ENCODE data around the gene CCPG1. TPM values are rescaled to one million over a fixed set of nuclear protein-coding genes. Genes with fewer than 3 reads are reported as not detected.

CCPG1 gene
- total RNA-seq, 4 donors from 2014 or later = 100 to 130 (median 111) TPM

DNA sequence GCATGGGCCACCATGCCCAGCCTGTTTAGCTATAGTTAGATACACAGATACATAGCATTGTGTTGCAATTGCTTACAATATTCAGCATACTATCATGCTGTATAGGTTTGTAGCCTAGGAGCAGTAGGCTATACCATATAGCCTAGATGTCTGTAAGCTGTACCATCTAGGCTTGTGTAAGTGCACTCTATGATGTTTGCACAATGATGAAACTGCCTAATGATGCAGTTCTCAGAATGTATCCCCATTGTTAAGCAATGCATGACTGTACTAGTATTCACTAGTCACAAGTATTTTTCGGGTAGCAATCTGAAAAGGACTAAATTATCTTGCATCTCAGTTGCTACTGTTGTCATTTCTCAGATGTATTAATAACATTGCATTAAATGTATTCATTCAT lies 73.2 kb downstream of the CCPG1 start:
- peaks cover 13 to 15% of the 10 kb centered on the region in 2 donors for H3K36me3 ChIP-seq
- WGBS, 2 donors = 100% methylated on average over 1 of the region's 1 CpG
- TF ChIP-seq, protein P1, sequence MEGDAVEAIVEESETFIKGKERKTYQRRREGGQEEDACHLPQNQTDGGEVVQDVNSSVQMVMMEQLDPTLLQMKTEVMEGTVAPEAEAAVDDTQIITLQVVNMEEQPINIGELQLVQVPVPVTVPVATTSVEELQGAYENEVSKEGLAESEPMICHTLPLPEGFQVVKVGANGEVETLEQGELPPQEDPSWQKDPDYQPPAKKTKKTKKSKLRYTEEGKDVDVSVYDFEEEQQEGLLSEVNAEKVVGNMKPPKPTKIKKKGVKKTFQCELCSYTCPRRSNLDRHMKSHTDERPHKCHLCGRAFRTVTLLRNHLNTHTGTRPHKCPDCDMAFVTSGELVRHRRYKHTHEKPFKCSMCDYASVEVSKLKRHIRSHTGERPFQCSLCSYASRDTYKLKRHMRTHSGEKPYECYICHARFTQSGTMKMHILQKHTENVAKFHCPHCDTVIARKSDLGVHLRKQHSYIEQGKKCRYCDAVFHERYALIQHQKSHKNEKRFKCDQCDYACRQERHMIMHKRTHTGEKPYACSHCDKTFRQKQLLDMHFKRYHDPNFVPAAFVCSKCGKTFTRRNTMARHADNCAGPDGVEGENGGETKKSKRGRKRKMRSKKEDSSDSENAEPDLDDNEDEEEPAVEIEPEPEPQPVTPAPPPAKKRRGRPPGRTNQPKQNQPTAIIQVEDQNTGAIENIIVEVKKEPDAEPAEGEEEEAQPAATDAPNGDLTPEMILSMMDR (IDR thresholded peaks at IDR 0.05) = no peak
- TF ChIP-seq POLR2A (IDR thresholded peaks at IDR 0.05) = no peak

DNA sequence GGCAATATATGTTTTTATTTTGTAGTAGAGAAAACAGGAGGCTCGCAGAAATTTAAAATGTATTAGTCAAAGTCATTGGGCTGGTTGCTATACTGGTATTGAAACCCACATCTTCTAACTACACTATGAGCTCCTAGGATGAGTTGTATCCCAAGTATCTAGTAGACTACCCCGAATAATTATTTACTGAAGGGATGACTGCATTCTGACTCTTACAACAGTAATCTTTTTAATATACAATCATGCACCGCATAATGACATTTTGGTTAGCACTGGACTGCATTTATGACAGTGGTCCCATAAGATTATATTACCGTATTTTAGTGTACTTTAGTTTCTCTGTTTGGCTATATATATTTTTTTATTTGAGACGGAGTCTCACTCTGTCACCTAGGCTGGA lies 73.8 kb downstream of the CCPG1 start:
- intact Hi-C loops (cut with DNase I) = no loop called here
- Histone ChIP-seq H3K36me3 (peaks cover 13 to 15% of the 10 kb centered on the region in 2 donors), H3K9me3 (no peaks in the 10 kb centered on the region), H3K27ac (no peak overlapping the region), H3K4me3 (replicated peaks in 1 of 3) (no peak overlapping the region), H3K27me3 (no peaks in the 10 kb centered on the region), H3K4me1 (no peaks in the 10 kb centered on the region)
- WGBS, 2 donors = 93 to 97% methylated on average over 5 of the region's 5 CpGs
- TF ChIP-seq, protein P1 (IDR thresholded peaks at IDR 0.05) = no peak
- no peak for TF ChIP-seq POLR2A (IDR thresholded peaks at IDR 0.05)
- no peak for DNase-seq

More for the DNA sequence above, 73.2 kb downstream of the CCPG1 start:
- H3K27ac ChIP-seq = no peak overlapping the region
- H3K27me3 ChIP-seq = no peaks in the 10 kb centered on the region
- no peak for DNase-seq
- H3K4me1 ChIP-seq = no peaks in the 10 kb centered on the region
- no peak overlapping the region for H3K4me3 ChIP-seq (replicated peaks in 1 of 3)
- intact Hi-C loops (cut with DNase I) = no loop called here
- no peaks in the 10 kb centered on the region for H3K9me3 ChIP-seq

DNA sequence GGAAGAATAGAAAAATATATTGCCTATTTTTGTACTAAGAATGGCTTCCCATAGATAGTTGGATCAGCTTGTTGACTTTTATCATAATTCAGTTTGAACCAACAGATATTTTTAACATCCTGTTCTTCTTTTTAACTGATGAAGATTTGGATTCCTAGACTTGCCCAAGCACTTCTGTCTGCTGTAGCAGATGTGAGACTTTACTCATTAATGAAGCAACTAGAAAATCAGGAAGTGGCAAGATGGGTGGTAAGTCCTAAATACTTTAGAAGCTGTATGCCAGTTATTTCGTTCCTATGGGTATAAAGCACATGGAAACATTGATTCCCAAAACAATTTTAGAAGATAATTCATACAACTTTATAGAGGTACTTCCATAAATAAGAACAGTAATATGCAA lies 80.8 kb downstream of the CCPG1 start:
- no peaks in the 10 kb centered on the region for H3K9me3 ChIP-seq
- H3K27ac ChIP-seq = no peak overlapping the region
- intact Hi-C loops (cut with DNase I) = no loop called here
- no peaks in the 10 kb centered on the region for H3K4me1 ChIP-seq
- DNase-seq = no peak
- 80 to 89% methylated on average over 1 of the region's 1 CpG for WGBS, 2 donors
- no peaks in the 10 kb centered on the region for H3K27me3 ChIP-seq
- peaks cover 5 to 11% of the 10 kb centered on the region in 2 donors for H3K36me3 ChIP-seq
- H3K4me3 ChIP-seq (replicated peaks in 1 of 3) = no peak overlapping the region
- no peak for TF ChIP-seq POLR2A (IDR thresholded peaks at IDR 0.05)
- TF ChIP-seq, protein P1 (IDR thresholded peaks at IDR 0.05) = no peak

DNA sequence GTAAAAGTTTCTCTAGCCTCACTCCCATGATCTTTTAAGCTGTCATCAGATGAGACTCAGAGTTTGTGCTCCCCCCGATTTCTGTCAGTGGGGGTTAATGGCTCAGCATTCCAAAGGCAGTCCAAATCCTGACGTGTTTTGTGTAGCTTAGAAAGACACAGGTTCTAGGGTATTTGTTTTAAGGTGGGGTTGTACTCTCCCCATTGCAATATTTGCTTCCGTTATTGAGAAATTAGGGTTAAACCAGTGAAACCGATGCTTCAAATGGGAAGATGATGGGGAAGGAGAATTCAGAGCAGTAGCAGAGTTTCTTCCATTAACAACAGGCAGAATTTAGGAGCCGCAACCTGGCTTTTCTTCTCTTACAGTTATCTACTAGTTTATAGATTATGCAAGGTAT lies 85.7 kb downstream of the CCPG1 start:
- Histone ChIP-seq H3K27ac (no peak overlapping the region), H3K4me3 (replicated peaks in 1 of 3) (no peak overlapping the region), H3K9me3 (no peaks in the 10 kb centered on the region), H3K4me1 (peaks cover 19 to 22% of the 10 kb centered on the region in 2 donors), H3K27me3 (no peaks in the 10 kb centered on the region), H3K36me3 (no peaks in the 10 kb centered on the region)
- no peak for DNase-seq
- TF ChIP-seq, protein P1 (IDR thresholded peaks at IDR 0.05) = no peak
- no peak for TF ChIP-seq POLR2A (IDR thresholded peaks at IDR 0.05)
- WGBS, 2 donors = 83 to 86% methylated on average over 5 of the region's 5 CpGs
- intact Hi-C loops (cut with DNase I) = no loop called here

DNA sequence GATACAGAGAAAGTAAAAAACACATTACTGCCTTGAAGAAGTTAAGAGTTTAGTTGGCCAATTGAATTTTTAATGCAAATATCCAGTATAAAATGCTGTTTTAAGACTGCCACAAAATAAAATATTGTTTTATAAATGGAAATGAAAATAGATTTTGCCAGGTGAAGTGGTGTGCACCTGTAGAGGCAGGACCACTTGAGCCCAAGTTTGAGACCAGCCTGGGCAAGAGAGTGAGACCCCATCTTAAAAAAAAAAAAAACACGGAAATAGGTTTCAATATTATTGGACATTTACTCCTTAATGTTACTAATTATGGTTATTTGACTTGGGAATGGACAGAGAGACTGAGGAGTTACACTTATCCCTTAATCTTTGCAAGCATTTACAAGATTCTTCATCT lies 87.2 kb downstream of the CCPG1 start:
- intact Hi-C loops (cut with DNase I) = no loop called here
- TF ChIP-seq POLR2A (IDR thresholded peaks at IDR 0.05) = no peak
- TF ChIP-seq, protein P1 (IDR thresholded peaks at IDR 0.05) = no peak
- no peaks in the 10 kb centered on the region for H3K9me3 ChIP-seq
- no peaks in the 10 kb centered on the region for H3K27me3 ChIP-seq
- DNase-seq = no peak
- 87 to 94% methylated on average over 1 of the region's 1 CpG for WGBS, 2 donors
- no peak overlapping the region for H3K4me3 ChIP-seq (replicated peaks in 1 of 3)
- H3K36me3 ChIP-seq = no peaks in the 10 kb centered on the region
- H3K27ac ChIP-seq = peak overlapping the region in 1 of 3 donors; percentile 96
- peaks cover 23 to 26% of the 10 kb centered on the region in 2 donors for H3K4me1 ChIP-seq

Data from thyroid gland (tissue), 4 donors.